Tibial nerve (tissue), 3 donors: ENCODE measurements around the gene RIPOR1.

Experiments used
- POLR2A ChIP-seq, 2 donors: fragments of 450-650 bp; IDR thresholded peaks; one replicate each; pipeline ENCODE4 v1.6.1; 2017; ENCODE audit warnings: antibody characterized with exemption in 2 of 2, mild to moderate bottlenecking in 2 of 2, moderate library complexity in 2 of 2
- TF ChIP-seq, protein P1 (sequence below), 5 experiments: fragments of 200-600 bp in 3 of 5; fragments of 450-650 bp in 2 of 5; sonication (generic) in 3 of 5; IDR thresholded peaks; one replicate each; pipeline ENCODE4 v1.5.1; 2016 to 2019; ENCODE audit warnings: antibody characterized with exemption in 5 of 5, mild to moderate bottlenecking in 3 of 5, moderate library complexity in 2 of 5

DNA sequence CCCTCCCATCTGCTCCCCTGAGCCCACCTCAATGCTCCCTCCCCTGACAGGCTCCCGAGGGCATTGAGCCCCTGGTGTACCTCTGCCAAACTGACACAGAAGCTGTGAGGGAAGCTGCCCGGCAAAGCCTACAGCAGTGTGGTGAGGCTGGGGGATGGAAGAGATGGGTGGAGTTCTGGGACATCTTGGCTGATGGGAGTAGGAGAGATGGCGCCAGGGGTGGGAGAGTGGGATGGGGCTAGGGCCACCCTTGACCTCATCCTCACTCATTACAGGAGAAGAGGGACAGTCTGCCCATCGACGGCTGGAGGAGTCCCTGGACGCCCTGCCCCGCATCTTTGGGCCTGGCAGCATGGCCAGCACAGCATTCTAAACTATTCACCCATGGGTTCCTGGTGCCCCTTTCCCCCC is 17.5 kb downstream of the RIPOR1 start:
- no peak for TF ChIP-seq POLR2A (IDR thresholded peaks at IDR 0.05)
- TF ChIP-seq, protein P1, sequence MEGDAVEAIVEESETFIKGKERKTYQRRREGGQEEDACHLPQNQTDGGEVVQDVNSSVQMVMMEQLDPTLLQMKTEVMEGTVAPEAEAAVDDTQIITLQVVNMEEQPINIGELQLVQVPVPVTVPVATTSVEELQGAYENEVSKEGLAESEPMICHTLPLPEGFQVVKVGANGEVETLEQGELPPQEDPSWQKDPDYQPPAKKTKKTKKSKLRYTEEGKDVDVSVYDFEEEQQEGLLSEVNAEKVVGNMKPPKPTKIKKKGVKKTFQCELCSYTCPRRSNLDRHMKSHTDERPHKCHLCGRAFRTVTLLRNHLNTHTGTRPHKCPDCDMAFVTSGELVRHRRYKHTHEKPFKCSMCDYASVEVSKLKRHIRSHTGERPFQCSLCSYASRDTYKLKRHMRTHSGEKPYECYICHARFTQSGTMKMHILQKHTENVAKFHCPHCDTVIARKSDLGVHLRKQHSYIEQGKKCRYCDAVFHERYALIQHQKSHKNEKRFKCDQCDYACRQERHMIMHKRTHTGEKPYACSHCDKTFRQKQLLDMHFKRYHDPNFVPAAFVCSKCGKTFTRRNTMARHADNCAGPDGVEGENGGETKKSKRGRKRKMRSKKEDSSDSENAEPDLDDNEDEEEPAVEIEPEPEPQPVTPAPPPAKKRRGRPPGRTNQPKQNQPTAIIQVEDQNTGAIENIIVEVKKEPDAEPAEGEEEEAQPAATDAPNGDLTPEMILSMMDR (IDR thresholded peaks at IDR 0.05) = no peak
